HG03575 (cell line): ENCODE data around the gene ZEB2.

Experiments
- ATAC-seq: cut with Tn5 transposase; IDR thresholded peaks from one replicate; pipeline ENCODE4 v1.9.1; 2021; ENCODE audit not compliant: unreplicated experiment, insufficient number of reproducible peaks, low FRiP score; ENCODE audit errors: extremely low read depth

The ZEB2 gene

DNA sequence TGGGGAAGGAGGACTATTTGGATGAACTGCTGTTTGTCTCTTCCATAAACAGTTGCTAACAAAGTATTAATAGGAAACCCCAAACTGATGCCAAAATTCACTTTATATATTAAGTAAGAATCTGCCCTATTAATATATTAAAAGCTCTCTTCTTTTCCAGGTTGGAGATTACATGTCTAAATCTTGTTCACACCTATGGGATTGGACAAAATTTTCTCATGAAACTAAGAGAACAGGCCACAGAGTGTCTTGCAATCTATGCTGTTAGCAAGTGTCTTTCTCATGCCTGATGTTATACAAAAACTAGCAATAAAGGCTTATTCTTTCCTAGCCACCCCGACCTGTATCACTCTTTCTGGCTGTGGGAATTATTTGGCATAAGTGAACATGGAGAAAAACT lies 18.3 kb downstream of the ZEB2 start:
- no peak for ATAC-seq

DNA sequence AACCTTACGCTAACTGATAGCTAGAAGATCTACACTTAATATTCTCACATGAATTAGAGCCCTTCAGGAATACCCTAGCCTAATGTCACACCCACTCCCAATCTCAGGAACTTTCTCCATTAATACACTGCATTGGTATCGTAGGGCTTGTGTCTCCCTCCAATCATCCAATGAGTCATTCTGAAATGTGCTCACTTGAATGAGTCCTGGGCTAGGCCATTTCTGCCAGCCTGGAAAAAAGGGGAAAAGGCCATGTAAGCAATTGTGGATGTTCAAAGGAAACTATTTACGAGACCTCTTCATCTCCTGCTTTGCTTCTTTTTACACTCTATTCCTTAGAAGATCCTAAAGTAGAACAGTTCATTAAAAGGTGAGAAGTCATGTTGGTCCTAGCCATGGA lies 18.8 kb downstream of the ZEB2 start:
- no peak for ATAC-seq

DNA sequence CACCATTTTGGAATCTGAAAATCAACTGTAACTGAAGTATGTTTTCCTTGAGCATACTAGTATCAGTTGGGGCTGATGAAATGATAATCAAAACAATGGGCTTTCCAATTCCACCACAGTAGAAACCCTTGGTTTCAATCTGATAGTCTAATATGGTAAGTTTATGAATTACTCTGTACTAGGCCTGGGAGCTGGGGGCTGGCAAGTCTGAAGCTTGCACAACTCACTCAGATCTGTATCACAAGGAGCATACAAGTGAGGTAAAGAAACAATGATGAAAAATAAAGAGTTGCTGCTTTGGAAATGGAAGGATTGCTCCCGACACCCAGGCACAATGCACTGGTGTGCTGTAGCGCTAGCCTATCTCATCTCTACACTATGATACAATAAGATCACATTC lies 19.4 kb downstream of the ZEB2 start:
- no peak for ATAC-seq

DNA sequence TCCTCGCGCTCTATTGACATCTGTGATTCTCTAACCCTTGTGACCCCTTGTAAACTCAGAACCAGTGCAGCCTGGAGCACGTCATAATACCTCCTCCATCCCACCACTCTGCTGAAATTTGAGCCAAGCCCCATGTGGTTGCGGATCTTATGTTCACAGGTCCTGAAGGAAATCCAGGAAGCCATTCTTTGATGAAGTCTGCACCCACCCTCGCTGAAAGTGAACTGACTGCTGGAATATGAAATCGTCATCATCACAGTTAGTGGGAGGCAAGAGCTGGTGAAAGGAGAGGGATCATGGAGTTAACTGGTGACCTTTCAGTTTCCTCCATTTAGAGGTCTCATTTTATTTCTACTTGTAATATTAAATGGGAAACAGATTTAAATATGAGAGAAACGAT lies 21.6 kb downstream of the ZEB2 start:
- ATAC-seq, result no peak

DNA sequence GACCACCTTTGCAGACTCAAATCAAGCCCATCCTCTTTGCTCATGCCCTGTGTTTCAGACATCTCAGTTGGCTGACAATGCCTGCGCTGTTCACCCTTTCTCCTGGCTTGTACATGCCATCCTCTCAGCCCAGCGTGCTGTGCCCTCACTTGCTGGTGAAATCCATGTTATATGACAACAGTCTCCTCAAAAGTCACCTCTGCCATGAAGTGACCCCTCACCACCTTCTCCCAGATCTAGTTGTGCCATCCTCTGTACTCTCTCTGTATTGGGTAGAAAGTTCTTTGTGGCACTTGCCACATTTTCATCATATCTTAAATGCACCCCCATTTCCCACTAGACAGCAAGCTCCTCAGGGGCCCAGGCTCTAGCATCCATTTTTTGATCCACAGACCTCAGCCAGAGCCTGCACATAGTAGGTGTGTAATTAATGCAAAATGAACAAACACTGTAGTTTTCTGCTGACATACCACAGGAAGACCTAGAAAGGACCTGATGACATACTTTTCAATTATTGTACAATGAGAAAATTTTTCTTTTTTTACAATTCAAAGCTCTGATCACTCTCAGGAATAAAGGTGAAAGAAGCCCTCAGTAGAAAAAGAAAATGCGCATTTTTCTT lies 22.8 kb downstream of the ZEB2 start:
- no peak for ATAC-seq

DNA sequence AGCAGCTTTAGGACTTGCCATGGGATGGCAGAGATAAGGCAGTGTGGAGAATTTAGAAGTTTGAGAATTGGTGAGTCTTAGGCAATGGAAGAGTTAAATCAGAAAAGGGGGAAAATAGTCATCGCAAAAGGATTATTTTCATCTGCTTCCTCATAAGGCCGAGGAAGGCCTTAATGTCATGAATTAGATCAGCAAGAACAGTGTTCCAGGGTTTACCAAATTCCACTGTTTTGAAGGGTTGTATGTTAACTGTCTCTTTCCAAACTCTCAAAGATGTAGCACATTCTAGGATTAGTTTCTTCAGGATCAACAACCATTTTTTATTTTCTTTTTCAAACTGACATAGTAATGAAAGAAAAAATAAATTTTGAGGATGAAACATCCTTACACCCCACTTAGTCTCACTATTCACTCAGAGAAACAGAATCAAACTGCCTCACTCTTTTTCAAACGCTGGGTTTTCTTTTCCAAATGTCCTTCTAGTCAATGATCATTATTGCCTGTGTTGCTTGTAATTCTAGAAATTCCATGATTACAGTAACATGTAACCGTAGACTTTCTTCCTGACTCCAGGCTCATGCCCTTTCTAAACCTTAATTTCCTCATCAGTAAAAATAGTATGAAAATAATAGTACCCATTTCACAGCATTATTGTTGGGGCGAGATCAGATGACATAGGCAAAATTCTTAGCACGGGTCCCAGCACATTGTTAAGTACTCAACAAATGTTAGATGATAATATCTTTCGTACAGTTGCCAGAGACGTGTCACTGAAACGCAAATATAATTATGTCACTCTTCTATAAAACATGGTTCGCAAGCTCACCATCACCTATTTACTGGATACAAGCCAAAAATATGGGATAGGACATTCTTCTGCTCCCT lies 23.6 kb downstream of the ZEB2 start:
- no peak for ATAC-seq

DNA sequence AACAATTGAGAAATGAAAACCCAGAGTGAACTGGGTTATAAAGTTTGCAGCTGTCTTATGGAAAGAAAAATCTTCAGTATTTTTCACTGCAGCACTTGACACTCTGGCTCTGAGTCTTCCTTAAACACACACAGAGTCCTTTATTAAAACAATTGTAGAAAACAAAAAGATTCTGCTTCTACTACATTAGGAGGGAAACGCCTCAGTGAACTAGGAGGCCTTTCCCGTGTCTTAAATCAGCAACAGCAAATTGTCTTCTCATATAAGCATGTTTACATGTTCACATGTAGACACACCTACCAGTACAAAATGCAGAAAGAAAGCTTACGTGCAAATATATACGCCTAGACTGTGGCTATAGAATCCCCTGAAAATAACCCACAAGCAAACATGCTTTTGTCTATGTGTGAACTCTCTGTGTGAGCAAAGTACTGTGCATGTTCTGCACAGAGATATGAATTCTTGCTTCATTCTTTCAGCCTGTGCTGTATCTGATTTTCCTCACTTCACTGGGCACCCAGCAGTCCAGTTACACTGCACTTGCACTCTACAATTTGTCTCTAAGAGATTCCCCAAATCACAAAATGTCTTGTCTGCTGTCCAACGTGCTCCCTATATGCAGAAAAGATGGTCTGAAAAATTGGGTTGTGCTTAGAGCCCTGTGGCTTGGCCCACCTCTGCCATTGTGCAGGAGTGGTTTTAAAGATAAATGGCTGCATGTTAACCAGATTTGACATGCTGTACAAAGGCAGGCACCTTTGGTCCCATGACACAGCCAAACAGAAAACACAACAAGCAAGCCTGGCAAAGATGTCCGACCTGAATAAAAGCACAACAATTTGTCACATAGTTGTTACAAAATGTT lies 24.5 kb downstream of the ZEB2 start:
- ATAC-seq, result no peak

DNA sequence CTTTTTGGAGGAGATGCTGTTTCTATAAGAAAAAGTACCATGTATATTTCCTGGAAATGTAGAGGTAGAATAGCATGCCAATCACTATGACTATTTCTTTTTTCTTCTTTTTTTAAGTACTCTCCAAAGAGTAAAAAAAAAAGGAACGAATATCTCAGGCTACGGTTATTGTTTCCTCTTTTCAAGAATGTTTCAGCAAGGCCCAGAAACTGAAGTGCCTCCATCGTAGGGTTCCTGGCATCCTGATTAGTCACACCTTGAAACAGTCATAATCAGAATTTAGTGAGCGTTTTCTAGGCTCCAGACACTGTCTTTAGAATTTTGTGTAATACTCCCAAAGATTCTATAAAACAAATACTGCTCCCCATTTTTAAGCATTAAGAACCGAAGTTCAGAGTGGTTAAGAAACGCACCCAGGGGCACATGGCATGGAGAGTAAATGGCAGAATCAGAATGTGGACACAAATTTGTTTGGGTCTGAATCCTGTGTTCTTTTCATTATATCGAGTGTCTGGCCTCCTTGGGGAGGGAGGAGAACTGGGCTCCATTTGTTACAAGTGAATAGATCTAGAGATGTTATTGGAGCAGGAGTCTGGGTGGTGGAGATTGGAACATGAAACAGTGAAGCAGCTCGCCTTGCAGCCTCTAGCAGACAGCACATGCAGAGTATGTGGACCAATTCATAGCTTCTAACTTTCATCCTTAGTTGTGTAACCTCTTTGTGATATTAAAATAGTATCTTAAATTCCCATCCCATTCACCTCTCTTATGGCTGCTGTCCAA lies 26.7 kb downstream of the ZEB2 start:
- ATAC-seq, result no peak

DNA sequence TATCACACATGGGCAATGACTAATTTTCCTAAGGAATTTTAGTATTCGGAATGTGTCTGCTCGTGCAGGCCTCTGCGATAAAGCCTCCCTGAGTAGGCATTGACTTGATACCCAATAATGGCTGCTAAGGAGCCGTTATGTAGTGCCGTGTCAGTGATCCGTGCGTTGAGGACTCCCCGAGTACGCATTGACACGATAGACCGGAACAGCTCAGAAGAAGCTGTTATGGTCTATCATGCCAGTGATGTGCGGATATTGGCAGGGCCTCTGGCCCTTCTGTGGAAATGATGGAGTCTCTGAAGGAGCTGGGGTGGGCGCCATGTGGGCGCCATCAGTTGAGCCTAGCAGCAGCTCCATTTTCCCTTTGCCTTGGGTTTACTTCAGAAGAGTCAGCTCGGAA lies 29.1 kb downstream of the ZEB2 start:
- no peak for ATAC-seq

DNA sequence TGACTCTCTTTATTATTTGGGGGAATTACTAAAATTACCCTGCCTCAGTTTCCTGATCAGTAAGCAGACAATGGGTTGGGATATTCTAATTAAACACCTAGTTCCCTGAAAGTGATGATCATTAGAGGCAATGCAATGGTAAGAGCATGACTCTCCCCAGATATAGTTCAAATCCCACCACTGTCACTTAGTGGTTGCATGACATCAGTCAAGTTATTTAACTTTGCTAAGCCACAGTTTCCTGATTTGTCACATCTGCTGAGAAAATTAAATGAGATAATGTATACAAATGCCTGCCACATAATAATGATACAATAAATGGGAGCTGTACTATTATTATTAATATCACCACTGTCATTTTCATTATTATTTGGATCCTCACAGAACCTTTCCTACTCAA lies 29.9 kb downstream of the ZEB2 start:
- no peak for ATAC-seq

DNA sequence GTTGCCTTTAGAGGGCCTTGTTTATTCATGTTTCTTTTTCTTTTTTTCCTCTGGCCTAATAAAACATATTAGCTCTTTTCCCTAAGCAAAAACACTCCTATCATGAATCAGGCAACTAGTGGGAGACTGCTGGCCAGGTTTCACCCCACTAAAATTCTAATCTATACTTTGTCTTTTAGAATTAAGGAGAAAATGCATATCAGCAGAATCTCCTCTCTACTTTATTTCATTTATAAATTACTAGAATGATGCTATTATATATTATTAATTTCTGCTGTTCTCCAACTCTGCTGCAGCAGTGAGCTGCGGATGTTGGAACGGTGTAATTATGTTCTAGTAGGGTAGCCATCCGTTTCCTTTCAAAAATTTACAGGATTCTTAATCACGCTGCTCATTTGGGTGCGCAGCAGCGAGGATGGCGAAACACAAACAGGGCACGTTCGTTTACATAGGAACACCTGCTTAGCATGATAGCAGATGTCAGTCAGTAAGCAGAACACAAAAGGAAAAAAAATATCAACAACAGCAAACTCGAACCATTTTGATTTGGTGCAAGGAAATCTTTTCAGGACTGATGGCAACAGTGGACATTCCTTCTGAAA lies 30.5 kb downstream of the ZEB2 start:
- ATAC-seq, result no peak

DNA sequence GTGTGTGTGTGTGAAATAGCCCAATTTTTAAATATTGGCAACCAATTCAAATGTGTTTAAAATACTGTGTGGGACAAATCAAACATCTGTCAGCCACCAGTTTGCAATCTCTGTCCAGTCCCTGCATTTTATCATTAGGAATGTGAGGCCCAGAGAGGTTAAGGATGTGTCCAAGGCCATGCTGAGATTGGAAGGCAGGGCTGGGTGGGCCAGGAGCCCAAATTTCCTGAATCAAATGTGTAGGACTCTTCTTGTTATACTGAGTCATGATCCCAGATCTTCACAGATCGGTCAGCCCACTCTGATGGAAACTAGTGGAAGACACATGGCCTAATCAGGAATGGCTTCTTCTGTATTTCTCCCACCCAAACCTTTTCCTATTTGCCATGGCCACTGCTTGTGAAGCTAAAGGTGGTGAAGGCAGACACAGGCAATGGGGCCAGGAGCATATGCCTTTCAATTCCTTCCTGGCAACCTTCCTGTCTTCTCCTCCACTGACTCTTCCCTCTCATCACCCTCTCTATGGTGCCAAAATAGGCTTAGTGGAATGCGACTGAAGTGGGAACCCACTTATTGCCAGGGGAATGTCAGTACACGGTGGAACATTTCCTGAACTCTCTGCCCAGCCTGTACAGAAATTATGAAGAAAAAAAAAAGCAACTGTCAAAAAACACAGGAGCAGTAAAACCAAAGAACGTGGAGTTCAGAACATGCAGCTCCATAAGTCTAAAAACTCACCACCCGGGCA lies 35.5 kb downstream of the ZEB2 start:
- no peak for ATAC-seq

DNA sequence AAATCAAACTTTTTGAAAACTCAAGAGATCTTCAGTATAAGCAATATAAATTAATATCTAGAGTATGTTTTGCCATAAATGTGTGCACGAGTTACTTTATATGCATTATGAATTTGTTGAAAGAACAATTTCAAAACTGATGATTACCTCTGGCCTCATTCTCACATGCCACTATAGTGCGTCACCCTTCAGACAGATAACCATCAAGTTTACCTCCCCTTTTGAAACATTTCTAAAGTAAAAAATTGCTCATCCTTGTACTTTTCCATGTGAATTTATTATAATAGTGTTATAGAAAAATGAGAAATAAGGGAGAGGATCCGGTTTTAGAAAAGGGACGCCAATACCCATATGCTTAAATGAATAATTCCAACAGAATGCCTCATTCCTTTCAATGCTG lies 38.3 kb downstream of the ZEB2 start:
- ATAC-seq, result no peak

DNA sequence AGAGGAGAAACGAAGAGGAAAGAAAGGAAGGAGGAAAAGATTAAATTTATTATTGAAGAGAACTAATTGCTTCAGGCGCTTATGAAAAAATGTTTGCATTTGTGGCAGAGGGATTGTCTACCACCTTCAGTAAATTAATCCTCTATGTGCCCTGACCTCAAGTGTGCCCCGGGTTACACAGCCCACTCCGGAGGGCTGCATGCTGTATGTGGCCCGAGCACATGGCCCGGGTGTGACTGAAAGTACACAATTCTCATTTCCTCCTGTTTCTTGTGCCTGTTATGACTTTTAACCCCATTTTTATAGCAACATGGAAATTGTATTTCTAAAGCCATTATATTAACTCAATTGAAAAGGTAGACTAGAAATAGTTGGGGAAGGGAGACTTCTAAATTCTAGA lies 38.8 kb downstream of the ZEB2 start:
- no peak for ATAC-seq

DNA sequence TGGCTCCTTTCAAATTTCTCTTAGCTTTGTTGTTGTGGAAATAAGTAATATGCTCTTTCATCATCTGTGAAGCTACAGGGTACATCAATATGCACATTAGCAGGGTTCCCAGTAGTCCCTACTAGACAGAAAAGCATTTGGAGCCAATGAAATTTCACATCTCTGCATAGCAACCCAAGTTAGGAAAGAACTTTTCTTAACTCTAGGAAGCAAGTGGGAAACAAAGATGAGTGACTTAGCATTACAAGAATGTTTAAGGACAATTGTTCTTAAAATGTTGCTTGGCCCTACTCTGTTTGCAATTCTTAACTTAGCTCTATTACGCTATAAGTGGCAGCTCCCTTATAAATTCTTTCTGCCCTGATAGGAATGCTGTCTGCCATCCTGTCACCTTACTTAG lies 39.6 kb downstream of the ZEB2 start:
- no peak for ATAC-seq

DNA sequence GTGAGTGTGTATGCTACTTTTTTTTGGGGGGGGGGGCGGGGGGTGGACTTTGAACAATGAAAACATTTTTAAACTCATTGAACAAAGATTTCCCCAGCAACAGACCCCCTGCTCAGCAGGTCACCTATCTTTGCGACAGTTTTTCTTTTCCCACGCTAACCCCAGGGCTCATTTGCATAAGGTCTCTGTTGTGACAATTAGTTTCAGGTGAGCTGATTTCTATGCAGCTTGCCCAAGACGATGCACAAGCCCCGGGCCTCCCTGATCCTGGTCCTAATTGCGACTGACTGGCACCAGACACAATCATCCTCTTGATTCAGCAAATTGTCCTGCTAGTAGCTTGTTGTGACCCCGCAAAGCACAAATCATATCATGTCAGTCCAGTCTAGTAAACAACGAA lies 40.3 kb downstream of the ZEB2 start:
- no peak for ATAC-seq

DNA sequence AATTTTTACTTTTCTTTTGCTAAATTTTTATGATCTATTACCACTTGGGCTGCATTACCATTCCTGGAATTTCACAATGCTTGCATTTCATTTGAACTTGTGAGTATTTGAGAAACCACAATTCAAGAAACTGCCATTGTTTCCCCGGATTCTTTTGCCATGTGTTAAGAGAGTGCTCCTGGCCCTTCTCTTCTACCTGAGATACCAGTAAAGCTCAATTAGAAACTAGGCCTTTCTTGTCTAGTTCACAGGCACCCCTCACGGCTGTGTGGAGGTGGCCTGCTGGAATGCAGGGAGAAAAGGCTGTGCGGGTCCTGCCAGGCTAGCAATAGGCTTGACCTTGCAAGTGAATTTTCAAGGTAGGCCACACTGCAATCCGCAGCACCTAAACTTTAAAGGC lies 40.8 kb downstream of the ZEB2 start:
- no peak for ATAC-seq

DNA sequence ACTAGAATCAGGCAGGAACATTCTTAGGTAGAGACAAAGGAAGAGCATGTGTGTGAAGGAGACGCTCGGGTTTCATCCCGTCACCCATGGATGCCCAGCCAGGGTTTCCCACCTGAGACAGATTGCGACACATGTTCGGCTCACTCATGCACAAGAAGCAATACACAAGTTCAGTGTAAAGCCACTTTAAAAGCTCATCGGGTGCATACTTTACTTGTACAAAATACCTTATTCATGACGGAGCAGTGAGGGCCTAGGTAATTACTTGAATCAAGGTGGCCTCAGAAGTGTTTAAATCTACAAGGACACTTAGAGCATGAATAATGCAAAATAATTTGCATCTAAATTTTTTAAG lies 42.0 kb downstream of the ZEB2 start:
- no peak for ATAC-seq
